ENCODE measurements around the gene POGLUT2.
"Not testable (repeated sequence)": the region's sequence is repeated elsewhere in the genome, so short reads cannot be mapped to it uniquely, and the experiment has no call there.

Gene POGLUT2

DNA sequence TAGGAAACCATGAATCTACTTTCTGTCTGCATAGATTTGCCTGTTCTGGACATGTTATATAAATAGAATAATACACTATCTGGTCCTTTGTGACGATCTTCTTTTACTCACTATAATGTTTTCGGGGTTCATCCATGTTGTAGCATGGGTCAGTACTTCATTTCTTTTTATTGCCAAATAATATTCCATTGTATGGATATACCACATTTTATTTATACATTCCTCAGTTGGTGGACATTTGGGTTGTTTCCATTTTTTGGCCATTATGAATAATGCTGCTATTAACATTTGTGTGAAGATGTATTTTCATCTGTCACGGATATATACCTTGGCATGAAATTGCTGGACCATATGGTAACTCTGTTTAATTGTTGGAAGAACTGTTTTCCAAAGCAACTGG is 6.9 kb upstream of the POGLUT2 start:
- FAIRE-seq, result no peak

DNA sequence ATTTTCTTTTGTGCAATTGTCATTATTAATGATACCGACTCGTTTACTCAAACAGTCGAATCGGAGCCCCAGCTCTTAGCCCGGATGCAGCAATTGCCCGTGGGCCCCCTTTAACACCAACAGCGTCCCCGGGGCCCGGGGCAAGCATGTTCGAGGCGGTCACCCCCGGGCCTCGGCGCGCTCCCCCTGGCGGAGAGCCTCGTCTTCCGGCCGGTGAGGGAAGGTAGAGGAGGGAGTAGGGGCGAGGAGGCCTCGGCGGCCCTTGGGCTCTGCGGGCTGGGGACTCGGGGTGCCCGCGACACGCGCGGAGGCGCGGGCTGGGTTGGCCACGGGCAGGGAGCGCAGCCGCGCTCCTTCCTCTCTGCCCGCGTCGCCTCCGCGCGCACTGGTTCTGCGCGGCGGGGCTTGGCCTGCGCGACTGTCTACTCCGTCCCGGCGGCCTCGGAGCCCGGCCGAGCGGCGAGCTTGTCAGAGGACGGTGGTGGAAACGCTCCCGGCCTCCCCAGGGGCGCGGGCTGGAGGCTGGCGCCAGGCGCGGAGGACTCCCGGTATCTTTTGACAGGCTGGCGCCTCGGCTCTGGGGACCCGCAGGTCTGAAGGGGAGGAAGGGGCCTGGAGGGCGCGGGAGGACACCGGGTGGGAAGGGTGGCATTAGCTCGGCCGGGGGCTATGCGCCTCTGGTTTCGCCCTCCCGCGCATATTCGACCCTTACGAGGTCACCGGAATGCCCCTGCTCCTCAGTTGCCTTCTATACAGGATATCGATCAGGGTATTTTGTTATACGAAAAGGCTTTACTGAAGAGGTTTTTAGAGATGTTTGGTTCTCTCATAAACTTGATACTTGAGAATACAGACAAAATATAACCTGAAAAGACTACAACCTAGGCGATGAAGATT is 1.6 kb upstream of the POGLUT2 start:
- no peak for FAIRE-seq

DNA sequence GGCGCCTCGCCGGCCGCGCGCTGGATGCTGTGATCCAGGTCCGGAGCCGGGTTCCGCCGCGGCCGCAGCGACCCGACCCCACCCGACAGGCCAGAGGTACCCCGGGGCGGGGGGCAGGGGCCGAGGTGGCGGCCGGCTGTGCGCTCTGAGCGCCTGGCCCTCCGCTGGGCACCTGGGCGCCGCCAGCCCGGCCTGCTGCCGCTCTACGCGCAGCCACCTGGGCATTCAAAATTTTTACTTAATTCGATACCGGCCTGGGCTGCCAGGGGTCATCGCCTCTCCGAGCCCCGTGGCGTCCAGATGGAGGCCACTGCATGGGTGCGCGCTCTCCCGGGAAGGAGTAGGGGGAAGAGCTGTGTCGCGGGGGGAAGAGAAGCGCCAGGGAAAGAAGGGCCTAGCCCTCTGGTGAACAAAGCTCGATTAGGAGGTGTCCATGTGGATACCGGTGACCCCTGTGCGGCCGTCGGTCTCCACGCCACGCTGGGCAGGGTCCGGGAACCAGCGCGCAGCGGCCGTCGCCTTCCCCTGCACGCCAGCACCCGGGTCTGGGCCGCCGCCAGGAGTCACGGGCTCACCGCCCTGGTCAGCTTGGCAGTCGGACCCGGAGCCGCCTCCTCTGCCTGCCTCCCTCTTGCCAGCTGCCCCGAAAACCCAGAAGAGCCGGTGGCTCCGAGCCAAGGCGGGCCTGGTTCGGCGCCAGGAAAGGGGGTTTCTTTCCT is 809 bp upstream of the POGLUT2 start:
- no peak for FAIRE-seq

DNA sequence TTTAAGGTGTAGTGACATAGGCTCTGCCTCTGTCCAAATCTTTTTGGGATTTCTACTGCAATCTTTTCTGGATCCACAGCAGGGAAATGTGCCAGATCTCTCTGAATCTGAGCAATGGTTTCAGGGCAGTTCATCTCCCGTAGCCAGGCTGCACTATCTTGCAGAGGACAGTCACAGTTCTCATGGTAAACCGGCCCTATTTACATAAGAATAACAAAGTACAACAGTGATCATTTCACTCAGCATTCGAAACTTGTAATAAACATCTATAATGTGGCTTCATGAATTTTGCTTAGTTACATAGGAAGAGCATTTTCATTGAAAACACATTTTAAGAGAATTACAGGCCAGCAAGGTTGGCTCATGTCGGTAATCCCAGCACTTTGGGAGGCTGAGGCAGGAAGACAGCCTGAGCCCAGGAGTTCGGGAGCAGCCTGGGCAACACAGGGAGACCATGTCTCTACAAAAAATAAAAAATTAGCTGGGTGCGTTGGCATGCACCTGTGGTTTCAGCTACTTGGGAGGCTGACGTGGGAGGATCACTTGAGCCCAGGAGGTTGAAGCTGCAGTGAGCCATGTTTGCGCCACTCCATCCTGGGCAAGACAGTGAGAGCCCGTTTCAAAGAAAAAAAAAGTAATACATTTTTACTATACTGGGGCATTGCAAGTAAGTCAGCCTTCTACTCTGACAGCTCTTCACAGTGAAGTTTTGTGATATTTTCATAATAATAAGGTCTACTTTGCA is 5.0 kb downstream of the POGLUT2 start:
- no peak for FAIRE-seq

DNA sequence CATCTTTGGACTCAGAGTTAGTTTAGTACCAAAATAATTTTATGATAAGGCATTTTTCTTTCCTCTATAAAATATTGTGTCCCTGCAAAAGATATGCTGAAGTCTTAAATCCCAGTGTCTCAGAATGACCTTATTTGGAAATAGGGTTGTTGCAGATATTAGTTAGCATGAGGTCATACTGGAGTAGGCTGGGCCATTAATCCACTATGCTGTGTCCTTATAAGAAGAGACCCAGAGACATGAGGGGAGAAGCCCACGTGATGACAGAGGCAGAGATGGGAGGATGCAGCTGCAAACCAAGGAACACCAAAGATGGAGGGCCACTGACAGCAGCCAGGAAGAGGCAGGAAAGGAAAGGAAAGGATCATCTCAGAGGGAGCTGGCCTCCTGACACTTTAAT is 6.4 kb downstream of the POGLUT2 start:
- FAIRE-seq, result no peak

DNA sequence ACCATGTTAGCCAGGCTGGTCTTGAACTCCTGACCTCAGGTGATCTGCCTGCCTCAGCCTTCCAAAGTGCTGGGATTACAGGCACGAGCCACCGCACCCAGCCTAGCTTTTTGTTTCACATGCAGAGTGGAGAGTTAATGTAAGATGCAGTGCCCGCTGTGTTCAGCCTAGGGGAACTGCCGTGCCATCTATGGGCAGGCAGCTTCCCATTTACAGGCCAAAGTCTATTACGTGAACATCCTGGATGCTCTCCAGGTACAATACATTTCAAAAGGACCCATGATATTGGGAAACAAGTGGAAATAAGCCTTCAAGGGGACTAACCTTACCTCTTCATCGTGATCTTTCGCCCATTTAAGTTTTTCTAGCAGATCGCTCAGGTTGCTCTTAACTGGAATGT is 10.1 kb downstream of the POGLUT2 start:
- no peak for FAIRE-seq

DNA sequence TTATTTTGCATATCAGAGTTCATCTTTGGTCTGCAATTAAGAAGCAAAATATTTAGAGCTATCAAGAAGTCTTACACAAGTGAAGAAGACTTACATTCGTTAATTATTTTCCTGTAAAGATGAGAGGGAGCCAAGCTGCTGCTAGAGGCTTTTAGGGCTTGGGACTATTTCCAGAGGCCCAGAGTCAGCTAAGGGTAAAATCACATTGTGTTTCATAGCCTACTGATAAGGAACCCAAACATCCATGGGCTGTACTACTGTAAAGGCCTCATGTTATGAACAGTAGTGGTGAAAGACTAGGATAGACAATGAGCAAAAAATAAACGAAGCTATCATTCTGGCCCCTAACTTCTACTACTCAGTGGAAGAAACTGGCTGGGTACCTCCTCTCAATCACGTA is 14.3 kb downstream of the POGLUT2 start:
- FAIRE-seq, result no peak

DNA sequence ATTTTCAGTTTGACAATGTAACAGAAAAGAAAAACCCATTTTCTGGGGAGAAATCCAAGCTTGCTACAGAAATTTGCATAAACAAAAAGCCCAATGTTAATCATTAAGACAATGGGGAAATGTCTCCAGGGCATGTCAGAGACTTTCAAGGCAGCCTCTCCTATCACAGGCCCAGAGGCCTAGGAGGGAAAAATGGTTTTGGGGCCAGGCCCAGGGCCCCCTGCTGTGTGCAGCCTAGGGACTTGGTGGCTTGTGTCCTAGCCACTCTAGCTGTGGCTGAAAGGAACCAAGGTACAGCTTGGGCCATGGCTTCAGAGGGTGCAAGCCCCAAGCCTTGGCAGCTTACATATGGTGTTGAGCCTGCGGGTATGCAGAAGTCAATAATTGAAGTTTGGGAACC is 17.2 kb downstream of the POGLUT2 start:
- no peak for FAIRE-seq

DNA sequence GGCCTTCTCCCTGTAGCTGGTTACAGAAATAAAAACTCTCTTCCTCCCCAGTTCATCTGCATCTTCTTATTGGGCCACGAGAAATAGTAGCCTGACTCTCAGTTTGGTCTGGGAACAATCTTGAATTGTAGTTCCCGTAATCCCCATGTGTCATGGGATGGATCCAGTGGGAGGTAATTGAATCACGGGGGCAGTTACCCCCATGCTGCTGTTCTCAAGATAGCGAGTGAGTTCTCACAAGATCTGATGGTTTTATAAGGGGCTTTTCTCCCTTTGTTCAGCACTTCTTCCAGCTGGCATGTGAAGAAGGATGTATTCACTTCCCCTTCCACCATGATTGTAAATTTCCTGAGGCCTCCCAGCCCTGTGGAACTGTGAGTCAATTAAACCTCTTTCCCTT is 18.1 kb downstream of the POGLUT2 start:
- FAIRE-seq, result not testable (repeated sequence)

DNA sequence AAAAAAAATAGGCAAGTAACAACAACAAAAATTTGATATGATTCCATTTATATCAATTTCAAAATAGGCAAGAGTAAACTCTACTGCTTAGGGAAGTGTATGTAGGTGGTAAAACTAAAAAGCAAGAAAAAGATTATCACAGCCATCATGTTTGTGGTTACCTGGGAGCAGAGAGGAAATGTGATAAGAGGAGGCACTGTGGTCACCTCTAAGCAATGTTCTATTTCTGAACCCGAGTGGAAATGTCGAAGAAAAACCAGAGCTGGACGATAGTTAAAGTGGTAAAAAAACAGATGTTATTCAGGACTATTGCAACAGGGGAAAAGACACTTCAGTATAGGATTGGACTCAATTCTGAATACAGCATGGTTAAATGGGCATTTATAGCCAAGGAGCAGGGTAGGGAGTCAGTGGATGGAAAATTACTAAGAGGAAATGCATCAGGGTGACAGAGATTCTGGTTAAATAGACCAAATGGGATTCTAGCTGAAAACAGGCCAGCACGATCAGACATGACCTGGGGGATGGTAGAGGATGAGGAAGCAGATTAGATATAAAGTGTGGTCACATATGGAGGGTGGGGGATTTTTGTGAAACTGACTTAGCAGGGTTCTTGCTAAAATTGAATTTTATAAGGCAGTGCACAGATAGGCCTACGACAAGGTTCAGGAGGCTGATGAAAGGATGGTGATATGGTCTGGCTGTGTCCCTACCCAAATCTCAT is 19.2 kb downstream of the POGLUT2 start:
- FAIRE-seq, result no peak

DNA sequence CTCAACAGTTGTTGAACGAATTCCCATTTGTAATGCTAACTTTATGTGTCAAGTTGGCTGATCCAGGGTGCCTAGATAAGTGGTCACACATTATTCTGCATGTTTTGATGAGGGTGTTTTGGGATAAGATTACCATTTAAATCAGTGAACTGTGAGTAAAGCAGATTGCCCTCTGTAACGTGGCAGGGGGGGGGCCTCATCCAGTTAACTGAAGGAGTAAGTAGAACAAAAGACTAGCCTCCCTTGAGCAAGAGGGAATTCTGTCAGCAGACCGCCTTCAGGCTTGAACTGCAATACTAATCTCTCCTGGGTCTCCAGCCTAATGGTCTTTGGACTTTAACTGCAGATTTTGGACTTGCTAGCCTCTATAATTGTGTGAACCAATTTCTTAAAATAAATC is 21.0 kb downstream of the POGLUT2 start:
- FAIRE-seq, result no peak

DNA sequence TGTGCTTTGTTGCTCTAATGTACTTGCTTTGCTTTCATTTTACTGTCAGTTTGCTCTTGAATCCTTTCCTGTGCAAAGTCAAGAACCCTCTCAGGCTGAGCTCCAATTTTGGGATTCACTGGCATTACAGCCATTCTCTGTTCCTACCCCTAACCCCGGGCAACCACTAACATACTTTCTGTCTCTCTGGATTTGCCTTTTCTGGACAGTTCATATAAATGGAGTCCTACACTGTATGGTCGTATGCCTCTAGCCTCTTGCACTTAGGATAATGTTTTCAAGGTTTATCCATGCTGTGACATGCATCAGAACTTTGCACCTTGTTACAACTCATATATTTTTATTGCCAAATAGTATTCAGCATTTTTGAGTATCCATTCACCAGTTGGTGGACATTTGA is 22.5 kb downstream of the POGLUT2 start:
- no peak for FAIRE-seq

DNA sequence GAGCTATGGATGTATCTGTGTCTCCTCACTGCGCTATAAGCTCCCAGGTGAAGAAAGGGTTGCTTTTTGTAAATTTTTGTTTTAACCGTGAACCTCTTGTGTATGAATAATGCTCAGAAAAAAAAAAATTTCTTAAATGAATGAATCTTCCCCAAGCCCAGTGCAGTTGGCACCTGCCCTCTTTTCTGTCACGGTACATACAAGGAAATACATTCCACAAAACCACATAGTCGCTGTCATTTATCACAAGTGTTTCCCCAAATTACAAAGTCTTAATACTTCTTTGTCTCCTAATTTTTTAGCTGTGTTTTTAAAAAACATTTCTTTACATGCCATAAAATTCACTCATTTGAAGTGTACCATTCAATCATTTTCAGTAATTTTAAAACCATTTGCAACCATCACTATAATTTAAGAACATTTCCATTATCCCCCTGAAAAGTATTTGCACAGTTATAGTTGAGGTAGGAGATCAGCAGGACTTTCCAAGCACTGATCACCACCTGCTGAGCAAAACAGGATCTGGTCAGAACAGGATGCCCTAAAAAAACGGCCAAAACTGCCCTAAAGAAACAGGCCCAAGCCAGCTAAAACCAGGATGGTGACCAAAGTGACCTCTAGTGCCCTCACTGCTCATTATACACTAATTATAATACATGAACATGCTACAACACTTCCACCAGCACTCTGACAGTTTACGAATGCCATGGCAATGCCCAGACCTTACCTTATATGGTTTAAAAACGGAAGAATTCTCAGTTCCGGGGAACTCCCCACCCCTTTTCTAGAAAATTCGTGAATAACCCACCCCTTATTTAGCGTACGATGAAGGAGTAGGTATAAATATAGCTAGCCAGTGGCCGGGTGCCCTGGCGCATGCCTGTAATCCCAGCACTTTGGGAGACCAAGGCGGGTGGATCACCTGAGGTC is 23.9 kb downstream of the POGLUT2 start:
- no peak for FAIRE-seq

DNA sequence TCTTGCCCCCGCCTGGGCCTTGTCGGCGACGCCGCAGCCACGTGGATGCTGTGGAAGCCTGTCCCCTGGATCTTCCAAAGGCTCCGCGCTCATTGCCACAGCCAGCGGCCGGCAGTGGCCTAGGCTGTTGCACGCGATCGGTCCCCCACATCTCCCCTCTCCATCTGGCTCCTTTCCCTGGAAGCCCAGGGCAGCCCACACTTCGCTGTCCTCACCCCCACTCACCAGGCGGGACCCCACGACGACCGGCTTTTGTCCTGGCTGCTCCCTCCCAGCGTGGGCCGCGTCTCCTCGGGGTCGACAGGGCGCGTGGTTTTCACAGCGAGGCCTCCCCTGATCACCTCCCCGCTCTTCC is 24.6 kb downstream of the POGLUT2 start:
- no peak for FAIRE-seq

DNA sequence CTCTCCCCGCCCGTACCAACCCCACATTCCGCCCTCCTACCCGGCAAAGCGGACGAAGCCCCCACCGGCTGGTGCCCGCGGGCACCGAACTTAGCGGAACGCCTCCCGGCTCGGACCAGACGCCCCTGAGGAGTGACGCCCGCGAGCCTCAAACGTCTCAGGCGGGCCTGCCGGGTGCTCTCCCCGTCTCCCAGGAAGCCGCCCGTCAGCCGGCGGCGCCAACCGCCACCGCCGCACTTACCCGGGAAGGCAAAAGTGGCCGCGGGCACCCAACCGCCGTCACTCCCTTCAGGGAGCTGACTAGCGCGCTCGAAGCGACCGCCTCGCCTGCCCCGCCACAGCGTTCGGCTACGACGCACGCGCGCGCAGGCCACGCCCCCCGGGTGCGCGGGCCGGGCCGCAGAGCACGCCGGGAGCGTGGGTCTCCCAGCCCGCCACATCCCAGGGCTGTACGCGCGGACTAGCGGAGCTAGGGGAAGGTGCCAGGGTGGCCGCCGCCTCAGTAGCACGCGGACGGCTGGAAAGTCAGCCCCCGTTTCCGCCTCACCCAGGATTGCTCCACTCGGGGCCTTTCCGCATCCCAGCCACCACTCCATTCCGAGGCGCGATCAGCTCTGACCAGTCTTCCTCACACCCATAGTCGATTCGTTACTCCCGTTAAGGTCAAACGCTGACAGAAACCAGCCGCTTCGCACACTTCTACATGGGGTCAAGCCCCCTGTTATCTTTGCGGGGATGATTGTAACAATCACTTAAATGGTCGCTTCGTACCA is 25.1 kb downstream of the POGLUT2 start, which contains the start of gene TEX30:
TSS of gene TEX30 (minus strand) at position 346 of the 773 bp plus-strand sequence. CDS start 3,760 bp downstream, outside the sequence.
- no peak for FAIRE-seq

DNA sequence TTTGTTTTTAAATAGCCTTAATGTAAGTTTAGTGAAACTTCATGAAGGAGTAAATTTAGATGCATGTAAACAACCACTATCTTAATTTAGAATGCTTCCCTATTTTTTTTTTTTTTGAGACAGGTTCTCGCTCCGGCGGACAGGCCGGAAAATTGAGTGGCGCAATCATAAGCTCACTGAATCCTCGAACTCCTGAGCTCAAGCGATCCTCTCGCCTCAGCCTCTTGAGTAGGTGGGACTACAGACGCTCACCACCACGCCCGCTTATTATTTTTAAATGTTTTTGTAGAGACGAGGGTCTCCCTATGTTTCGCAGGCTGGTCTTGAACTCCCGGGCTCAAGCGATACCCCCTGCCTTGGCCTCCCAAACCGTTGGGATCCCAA is 26.7 kb downstream of the POGLUT2 start:
- FAIRE-seq, result no peak

DNA sequence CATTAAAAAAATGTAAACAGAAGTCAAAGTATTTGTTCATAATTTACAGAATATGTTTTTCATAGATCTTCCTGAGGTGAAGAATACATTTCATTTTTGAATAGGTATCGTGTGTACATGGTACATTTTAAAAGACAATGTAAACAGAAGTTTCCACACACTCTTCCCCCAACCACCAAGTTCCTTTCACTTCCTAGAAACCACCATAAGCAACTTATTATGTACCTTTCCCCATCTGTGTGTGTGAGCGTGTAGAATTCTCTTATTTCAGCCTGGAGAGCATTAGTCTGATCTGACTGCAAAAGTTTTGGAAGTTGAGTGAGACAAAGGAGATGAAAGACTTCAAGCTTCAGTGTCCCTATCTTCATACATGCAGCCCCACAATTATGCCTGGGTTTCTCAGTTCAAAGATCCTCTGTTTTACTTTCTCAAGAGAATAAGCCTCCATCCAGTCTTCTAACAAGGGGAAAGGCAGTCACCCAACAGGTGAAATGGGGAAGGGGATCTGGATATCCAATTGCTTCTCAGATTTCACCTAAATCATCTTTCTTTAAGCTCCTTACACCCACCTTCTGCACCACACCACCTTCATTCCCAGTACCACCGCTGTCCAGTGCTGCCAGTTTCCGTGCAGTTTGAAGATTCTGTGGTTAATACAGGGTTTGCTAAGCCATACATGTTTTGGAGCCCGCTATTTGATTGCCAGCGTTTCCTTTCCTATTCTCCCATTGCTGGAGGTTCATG is 27.3 kb downstream of the POGLUT2 start:
- no peak for FAIRE-seq

DNA sequence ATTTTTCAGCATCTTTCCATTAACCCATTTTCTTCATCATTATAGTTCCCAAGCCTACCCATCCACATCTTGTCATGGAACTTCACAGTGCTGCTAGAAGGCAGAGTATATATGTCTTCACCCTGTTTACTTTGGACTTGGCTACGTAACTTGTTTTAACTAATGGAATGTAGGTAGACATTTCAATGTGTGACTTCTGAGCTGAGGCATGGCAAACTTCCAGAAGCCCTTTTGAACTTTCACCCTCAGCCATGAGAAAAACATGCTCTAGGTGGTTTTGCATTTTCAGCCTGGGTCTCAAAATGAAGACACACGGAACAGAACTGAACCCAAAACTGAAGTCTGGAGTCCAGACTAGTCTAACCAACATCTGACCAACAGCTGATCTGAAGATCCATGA is 28.3 kb downstream of the POGLUT2 start:
- FAIRE-seq, result no peak

DNA sequence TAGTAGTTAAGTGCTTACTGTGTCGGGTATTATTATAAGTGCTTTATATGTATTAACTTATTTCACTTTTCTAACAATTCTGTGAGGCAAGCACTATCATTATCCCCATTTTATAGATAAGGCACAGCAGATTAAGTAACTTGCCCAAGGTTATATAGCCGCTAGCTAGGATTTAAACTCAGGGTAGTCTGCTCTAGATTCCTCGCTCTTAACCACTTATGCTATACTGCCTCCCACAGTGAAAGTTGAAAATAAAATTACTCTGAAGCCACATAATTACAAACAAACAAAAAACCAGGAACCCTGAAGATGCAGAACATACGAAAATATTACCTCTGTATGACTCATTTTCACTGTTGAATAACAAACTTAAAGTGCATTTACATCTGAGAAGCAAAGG is 29.1 kb downstream of the POGLUT2 start:
- FAIRE-seq, result no peak

DNA sequence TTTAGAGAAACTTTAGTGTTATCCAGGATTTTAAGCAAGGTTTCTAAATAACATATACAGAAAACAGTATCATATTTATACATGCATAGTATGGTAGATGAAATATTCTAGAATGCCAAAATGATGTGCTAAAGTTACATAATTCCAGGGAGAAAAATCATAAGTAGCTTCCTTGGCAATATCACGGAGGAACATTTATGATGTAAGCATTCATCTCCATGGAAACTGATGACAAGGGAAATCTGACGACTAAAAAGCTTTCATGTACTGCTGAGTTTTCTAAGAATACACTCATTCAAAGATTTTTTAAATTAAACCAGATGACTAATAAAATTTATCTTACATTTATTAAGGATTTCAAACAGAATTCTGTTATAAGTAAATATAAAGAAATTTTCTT is 29.9 kb downstream of the POGLUT2 start:
- no peak for FAIRE-seq
